ENCODE data around the gene RNF19B. TPM values are rescaled to one million over a fixed set of nuclear protein-coding genes. Genes with fewer than 3 reads are reported as not detected.

RNF19B gene
- total and polyA plus RNA-seq, 4 donors = 13.6 to 35.5 (median 27.7) TPM

DNA sequence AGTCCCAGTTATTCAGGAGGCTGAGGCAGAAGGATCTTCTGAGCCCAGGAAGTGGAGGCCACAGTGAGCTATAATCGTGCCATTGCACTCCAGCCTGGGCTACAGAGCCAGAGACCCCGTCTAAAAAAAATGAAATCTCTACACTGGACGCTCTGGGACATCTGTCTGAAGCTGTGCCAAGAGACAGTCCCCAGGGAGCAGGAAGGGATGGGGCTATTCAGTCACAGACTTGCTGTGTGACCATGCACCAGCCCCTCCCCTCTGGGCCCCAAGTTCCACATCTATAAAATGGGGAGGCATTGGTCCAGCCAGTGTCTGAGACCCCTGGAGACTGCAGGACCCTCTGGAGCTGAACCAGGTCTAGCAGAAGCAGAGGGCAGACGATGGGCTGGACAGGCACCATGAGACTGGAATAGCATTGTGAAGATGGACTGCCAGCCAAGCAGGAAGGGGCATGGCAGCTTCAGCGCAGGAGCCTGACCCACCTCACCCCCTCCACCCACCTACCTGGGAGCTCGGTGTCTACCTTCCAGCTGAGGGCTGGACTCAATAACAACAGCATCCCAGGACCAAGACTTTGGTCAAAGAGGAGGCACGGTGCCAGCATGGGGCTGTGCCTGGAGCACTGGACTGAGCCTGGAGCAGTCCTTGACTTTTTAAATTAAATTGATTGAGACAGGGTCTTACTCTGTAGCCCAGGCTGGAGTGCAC is 64.9 kb downstream of the RNF19B start:
- 70% methylated on average over 6 of the region's 7 CpGs for WGBS (ENCODE audit: insufficient coverage)

DNA sequence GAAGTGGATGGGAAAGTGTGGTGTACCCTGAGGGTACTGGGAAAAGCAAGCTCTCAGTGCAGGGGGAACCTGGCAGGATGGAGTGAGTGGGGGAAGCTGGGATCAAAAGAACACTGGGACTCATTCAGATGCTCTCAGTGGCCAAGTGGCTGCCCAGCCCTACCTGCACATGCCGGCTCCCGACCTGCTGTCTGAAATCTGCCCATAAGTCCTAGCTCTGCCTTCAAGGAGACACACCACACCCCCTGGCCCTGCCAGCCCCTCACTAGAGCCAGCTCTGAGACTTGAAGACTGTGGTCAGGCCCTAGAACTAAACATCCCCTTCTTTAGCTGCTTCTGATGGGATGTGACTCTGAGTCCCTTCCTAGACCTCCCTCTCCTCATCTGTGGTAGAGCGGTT is 65.7 kb downstream of the RNF19B start:
- no peak overlapping the region for H3K4me3 ChIP-seq (ENCODE audit: low read depth, low read length)
- no peak overlapping the region for H3K27ac ChIP-seq (ENCODE audit: low read depth, low read length)
- H3K27me3 ChIP-seq (ENCODE audit: control insufficient read depth, insufficient read depth, low read length) = peaks cover 21% of the 10 kb centered on the region
- WGBS (ENCODE audit: insufficient coverage) = 100% methylated on average over 2 of the region's 3 CpGs
- no peaks in the 10 kb centered on the region for H3K9me3 ChIP-seq (ENCODE audit: control insufficient read depth, insufficient read depth, low read length)
- peaks cover 29% of the 10 kb centered on the region for H3K4me1 ChIP-seq (ENCODE audit: control insufficient read depth, insufficient read depth, low read length)
- peaks cover 24% of the 10 kb centered on the region for H3K36me3 ChIP-seq (ENCODE audit: control insufficient read depth, insufficient read depth, low read length)
- no peak for DNase-seq (ENCODE audit: low read depth in 4 of 6, low spot score in 6 of 6)

More for the DNA sequence above, 64.9 kb downstream of the RNF19B start:
- Histone ChIP-seq H3K36me3 (ENCODE audit: control insufficient read depth, insufficient read depth, low read length) (peaks cover 22% of the 10 kb centered on the region), H3K9me3 (ENCODE audit: control insufficient read depth, insufficient read depth, low read length) (no peaks in the 10 kb centered on the region), H3K4me1 (ENCODE audit: control insufficient read depth, insufficient read depth, low read length) (peaks cover 22% of the 10 kb centered on the region), H3K4me3 (ENCODE audit: low read depth, low read length) (no peak overlapping the region), H3K27me3 (ENCODE audit: control insufficient read depth, insufficient read depth, low read length) (peaks cover 21% of the 10 kb centered on the region), H3K27ac (ENCODE audit: low read depth, low read length) (no peak overlapping the region)
- DNase-seq (ENCODE audit: low read depth in 4 of 6, low spot score in 6 of 6) = no peak

DNA sequence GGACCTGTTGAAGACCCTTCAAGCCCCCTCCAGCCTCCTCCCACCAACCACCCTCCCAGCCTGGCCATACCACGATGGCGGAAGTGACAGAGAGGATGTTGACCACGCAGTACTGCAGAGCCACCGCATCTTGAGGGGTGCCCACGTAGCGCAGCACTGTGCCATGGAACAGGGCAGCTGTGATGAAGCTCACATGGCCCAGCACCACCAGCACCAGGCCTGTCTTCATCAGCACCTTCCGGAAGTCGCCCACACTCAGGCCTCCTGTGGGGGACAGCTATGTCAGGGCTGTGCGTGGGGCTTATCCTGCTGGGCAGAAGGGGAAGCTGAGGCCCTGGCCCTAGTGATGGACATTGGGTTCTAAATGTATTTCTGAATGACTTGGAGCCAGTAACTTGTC is 66.6 kb downstream of the RNF19B start:
- Histone ChIP-seq H3K4me3 (ENCODE audit: low read depth, low read length) (no peak overlapping the region), H3K27ac (ENCODE audit: low read depth, low read length) (no peak overlapping the region), H3K36me3 (ENCODE audit: control insufficient read depth, insufficient read depth, low read length) (peaks cover 24% of the 10 kb centered on the region), H3K4me1 (ENCODE audit: control insufficient read depth, insufficient read depth, low read length) (peaks cover 37% of the 10 kb centered on the region), H3K9me3 (ENCODE audit: control insufficient read depth, insufficient read depth, low read length) (no peaks in the 10 kb centered on the region), H3K27me3 (ENCODE audit: control insufficient read depth, insufficient read depth, low read length) (peaks cover 24% of the 10 kb centered on the region)
- DNase-seq (ENCODE audit: low read depth in 4 of 6, low spot score in 6 of 6) = no peak
- 91% methylated on average over 7 of the region's 9 CpGs for WGBS (ENCODE audit: insufficient coverage)

GRCh38 chr1:32897082-32898049 is 67.2 kb downstream of the RNF19B start:
- Histone ChIP-seq H3K36me3 (ENCODE audit: control insufficient read depth, insufficient read depth, low read length) (peaks cover 24% of the 10 kb centered on the region), H3K27me3 (ENCODE audit: control insufficient read depth, insufficient read depth, low read length) (peaks cover 22% of the 10 kb centered on the region), H3K9me3 (ENCODE audit: control insufficient read depth, insufficient read depth, low read length) (no peaks in the 10 kb centered on the region), H3K4me3 (ENCODE audit: low read depth, low read length) (no peak overlapping the region), H3K27ac (ENCODE audit: low read depth, low read length) (no peak overlapping the region), H3K4me1 (ENCODE audit: control insufficient read depth, insufficient read depth, low read length) (peaks cover 43% of the 10 kb centered on the region)
- WGBS (ENCODE audit: insufficient coverage) = 73% methylated on average over 9 of the region's 11 CpGs
- DNase-seq (ENCODE audit: low read depth in 4 of 6, low spot score in 6 of 6) = no peak

DNA sequence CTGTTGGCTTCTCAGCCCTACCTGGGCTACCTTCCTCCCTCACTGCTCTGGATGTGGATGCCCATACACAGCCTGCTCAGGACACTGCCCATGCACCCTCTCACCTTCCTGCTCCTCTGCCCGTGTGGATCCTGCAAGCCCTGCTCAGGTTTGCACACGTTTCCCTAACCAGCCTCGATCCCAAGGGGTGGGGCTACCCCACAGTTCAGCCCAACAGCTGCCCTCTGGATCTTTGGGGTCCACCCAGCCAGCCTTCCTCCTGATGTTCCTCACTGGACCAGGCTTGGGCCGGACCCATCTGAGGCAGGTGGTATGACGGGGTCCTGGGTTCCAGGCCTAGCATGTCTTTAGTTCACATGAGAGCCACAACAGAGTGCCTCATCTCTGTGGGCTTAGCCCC is 68.2 kb downstream of the RNF19B start:
- no peak for DNase-seq (ENCODE audit: low read depth in 4 of 6, low spot score in 6 of 6)
- no peak overlapping the region for H3K27ac ChIP-seq (ENCODE audit: low read depth, low read length)
- H3K4me3 ChIP-seq (ENCODE audit: low read depth, low read length) = no peak overlapping the region
- H3K27me3 ChIP-seq (ENCODE audit: control insufficient read depth, insufficient read depth, low read length) = peaks cover 25% of the 10 kb centered on the region
- peaks cover 24% of the 10 kb centered on the region for H3K36me3 ChIP-seq (ENCODE audit: control insufficient read depth, insufficient read depth, low read length)
- no peaks in the 10 kb centered on the region for H3K9me3 ChIP-seq (ENCODE audit: control insufficient read depth, insufficient read depth, low read length)
- H3K4me1 ChIP-seq (ENCODE audit: control insufficient read depth, insufficient read depth, low read length) = peaks cover 47% of the 10 kb centered on the region
- 72% methylated on average over 5 of the region's 5 CpGs for WGBS (ENCODE audit: insufficient coverage)

DNA sequence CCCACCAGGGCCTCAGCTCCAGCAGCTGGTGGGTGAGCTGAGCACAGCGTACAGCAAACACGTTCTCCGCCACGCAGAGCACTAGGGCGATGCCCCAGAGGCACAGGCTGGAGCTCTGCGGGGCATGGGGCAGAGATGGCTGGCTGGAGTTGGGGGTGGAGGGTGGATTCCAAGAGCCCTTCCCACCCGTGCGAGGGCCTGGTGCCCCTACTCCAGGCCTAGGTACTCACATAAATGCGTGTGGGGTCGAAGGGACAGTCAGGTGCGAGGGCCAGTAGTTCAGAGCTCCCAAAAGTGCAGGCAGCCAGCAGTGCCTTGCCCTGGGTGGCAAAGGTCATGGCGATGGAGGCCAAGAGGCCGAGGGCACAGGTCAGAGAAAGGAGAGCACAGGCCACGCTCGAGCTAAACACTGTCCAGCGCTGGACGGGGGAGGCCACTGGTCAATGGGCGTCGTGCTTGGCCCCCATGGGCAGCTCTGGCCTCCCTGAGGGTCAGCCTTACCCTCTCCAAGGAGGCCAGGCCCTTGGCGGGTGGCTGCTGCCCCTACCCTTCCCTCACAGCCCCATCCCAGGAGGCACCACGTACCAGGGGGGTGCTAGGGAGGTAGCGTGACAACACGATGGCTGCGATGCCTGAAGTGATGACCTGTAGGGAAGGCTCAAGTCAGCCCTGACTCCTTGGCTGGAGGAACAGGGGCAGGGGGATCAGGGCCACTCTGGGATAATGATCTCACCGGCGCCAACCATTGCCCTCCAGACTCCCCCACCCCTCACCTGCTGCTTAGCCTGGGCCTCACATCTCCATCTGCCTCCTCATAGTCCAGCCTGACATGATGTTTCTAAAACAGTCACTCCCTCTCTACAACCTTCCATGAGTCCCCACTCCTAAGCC is 69.0 kb downstream of the RNF19B start:
- Histone ChIP-seq H3K27me3 (ENCODE audit: control insufficient read depth, insufficient read depth, low read length) (peaks cover 22% of the 10 kb centered on the region), H3K36me3 (ENCODE audit: control insufficient read depth, insufficient read depth, low read length) (peaks cover 30% of the 10 kb centered on the region), H3K4me3 (ENCODE audit: low read depth, low read length) (no peak overlapping the region), H3K9me3 (ENCODE audit: control insufficient read depth, insufficient read depth, low read length) (no peaks in the 10 kb centered on the region), H3K4me1 (ENCODE audit: control insufficient read depth, insufficient read depth, low read length) (peaks cover 41% of the 10 kb centered on the region), H3K27ac (ENCODE audit: low read depth, low read length) (no peak overlapping the region)
- no peak for DNase-seq (ENCODE audit: low read depth in 4 of 6, low spot score in 6 of 6)
- WGBS (ENCODE audit: insufficient coverage) = 88% methylated on average over 21 of the region's 26 CpGs

- Histone ChIP-seq H3K4me3 (ENCODE audit: low read depth, low read length) (no peak overlapping the region), H3K27me3 (ENCODE audit: control insufficient read depth, insufficient read depth, low read length) (peaks cover 15% of the 10 kb centered on the region), H3K4me1 (ENCODE audit: control insufficient read depth, insufficient read depth, low read length) (peaks cover 37% of the 10 kb centered on the region), H3K27ac (ENCODE audit: low read depth, low read length) (no peak overlapping the region), H3K36me3 (ENCODE audit: control insufficient read depth, insufficient read depth, low read length) (peaks cover 30% of the 10 kb centered on the region), H3K9me3 (ENCODE audit: control insufficient read depth, insufficient read depth, low read length) (no peaks in the 10 kb centered on the region)
- no peak for DNase-seq (ENCODE audit: low read depth in 4 of 6, low spot score in 6 of 6)
- WGBS (ENCODE audit: insufficient coverage) = 65% methylated on average over 5 of the region's 6 CpGs
Measured at GRCh38 chr1:32894681-32895080, 69.9 kb downstream of the RNF19B start.

DNA sequence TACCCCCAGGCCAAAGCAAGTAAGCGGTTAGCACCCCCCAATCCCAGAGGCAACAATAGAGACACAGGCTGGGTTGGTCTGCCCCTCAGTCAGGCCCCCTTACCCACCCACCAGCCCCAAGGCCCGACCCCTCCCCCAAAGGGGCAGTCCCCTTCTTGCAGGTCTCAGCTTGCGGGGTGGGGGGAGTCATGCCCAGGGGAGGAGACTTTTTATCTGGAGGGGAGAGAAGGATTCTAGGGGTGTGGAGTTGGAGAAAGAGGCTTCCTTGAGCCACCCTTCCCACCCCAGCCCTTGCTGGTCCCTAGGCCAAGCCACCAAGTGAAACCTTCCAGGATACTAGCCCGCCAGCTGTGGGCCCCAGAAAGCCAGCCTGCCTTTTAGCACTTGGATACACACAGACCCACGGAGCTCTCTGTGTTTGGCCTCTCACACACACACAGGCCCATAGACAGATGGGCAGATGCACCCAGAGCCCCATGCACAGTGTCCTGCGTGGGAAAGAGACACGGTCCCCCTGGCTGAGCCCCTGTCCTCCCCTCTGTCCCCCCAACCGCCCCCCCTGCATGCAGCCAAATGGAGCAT is 70.5 kb downstream of the RNF19B start:
- Histone ChIP-seq H3K27ac (ENCODE audit: low read depth, low read length) (peak overlapping the region; percentile 49), H3K4me3 (ENCODE audit: low read depth, low read length) (peak overlapping the region; percentile 63), H3K27me3 (ENCODE audit: control insufficient read depth, insufficient read depth, low read length) (peaks cover 15% of the 10 kb centered on the region), H3K4me1 (ENCODE audit: control insufficient read depth, insufficient read depth, low read length) (peaks cover 37% of the 10 kb centered on the region), H3K36me3 (ENCODE audit: control insufficient read depth, insufficient read depth, low read length) (peaks cover 31% of the 10 kb centered on the region), H3K9me3 (ENCODE audit: control insufficient read depth, insufficient read depth, low read length) (no peaks in the 10 kb centered on the region)
- peak in 1 of 6 donors; percentile 46 for DNase-seq (ENCODE audit: low read depth in 4 of 6, low spot score in 6 of 6)
- 46% methylated on average over 3 of the region's 8 CpGs for WGBS (ENCODE audit: insufficient coverage)
